ENCODE measurements around the gene MTSS2.

Gene MTSS2

GRCh38 chr16:70698901-70699300 lies 13.0 kb upstream of the MTSS2 start:
- DNase-seq: no peak

GRCh38 chr16:70697594-70698170 lies 11.8 kb upstream of the MTSS2 start:
- DNase-seq: no peak

GRCh38 chr16:70696952-70697593 lies 11.2 kb upstream of the MTSS2 start:
- DNase-seq: no peak

- DNase-seq: no peak
Observed at GRCh38 chr16:70696355-70696754, 10.5 kb upstream of the MTSS2 start.

GRCh38 chr16:70695331-70696070 lies 9.6 kb upstream of the MTSS2 start:
- DNase-seq: no peak

GRCh38 chr16:70694868-70695218 lies 9.0 kb upstream of the MTSS2 start:
- no peak for DNase-seq

- no peak for DNase-seq
Observed at GRCh38 chr16:70694088-70694867, 8.4 kb upstream of the MTSS2 start.

- DNase-seq: no peak
Observed at GRCh38 chr16:70692873-70693671, 7.2 kb upstream of the MTSS2 start.

GRCh38 chr16:70692130-70692872 lies 6.4 kb upstream of the MTSS2 start:
- no peak for DNase-seq

- DNase-seq: no peak
Observed at GRCh38 chr16:70691223-70692129, 5.6 kb upstream of the MTSS2 start.

GRCh38 chr16:70689970-70690891 lies 4.4 kb upstream of the MTSS2 start:
- DNase-seq: no peak

GRCh38 chr16:70689035-70689969 lies 3.4 kb upstream of the MTSS2 start:
- no peak for DNase-seq

GRCh38 chr16:70688246-70688742 lies 2.4 kb upstream of the MTSS2 start:
- no peak for DNase-seq

GRCh38 chr16:70687671-70688245 lies 1.9 kb upstream of the MTSS2 start:
- DNase-seq: no peak

GRCh38 chr16:70687102-70687511 lies 1.3 kb upstream of the MTSS2 start:
- DNase-seq: no peak

- DNase-seq: no peak
Observed at GRCh38 chr16:70686376-70687101, 686 bp upstream of the MTSS2 start.

Measured in activated CD4-positive, CD25-positive, alpha-beta regulatory T cell (primary cell).